DMS53 treated with DMSO at 0.1 percent for 48 hours (cell line): ENCODE results near the gene PLXNA4.
A peak's percentile ranks its signal among the peaks of the same experiment; 100 is the strongest.

Source experiments
- DNase-seq: peaks from one replicate; lab custom pipeline; 2025; ENCODE audit not compliant: unreplicated experiment; lab: John Stamatoyannopoulos, UW

PLXNA4 gene

GRCh38 chr7:132154695-132155471, 421.4 kb downstream of the PLXNA4 start:
- DNase-seq, result no peak

- no peak for DNase-seq
Measured at GRCh38 chr7:132154248-132154647, 422.0 kb downstream of the PLXNA4 start.

- no peak for DNase-seq
Measured at GRCh38 chr7:132152131-132152889, 424.0 kb downstream of the PLXNA4 start.

- no peak for DNase-seq
Measured at GRCh38 chr7:132150711-132151110, 425.6 kb downstream of the PLXNA4 start.

GRCh38 chr7:132149436-132150304, 426.6 kb downstream of the PLXNA4 start:
- DNase-seq, result no peak

GRCh38 chr7:132148876-132149275, 427.4 kb downstream of the PLXNA4 start:
- no peak for DNase-seq

- no peak for DNase-seq
Measured at GRCh38 chr7:132145466-132145865, 430.8 kb downstream of the PLXNA4 start.

- no peak for DNase-seq
Measured at GRCh38 chr7:132145063-132145462, 431.2 kb downstream of the PLXNA4 start.

- DNase-seq, result no peak
Measured at GRCh38 chr7:132142006-132142405, 434.3 kb downstream of the PLXNA4 start.

- DNase-seq, result no peak
Measured at GRCh38 chr7:132141109-132141508, 435.2 kb downstream of the PLXNA4 start.

- no peak for DNase-seq
Measured at GRCh38 chr7:132140341-132140740, 435.9 kb downstream of the PLXNA4 start.

GRCh38 chr7:132138817-132139216, 437.5 kb downstream of the PLXNA4 start:
- DNase-seq, result peak; percentile 68

GRCh38 chr7:132137681-132138080, 438.6 kb downstream of the PLXNA4 start:
- DNase-seq, result no peak

- no peak for DNase-seq
Measured at GRCh38 chr7:132135746-132136385, 440.4 kb downstream of the PLXNA4 start.

- no peak for DNase-seq
Measured at GRCh38 chr7:132134814-132135445, 441.3 kb downstream of the PLXNA4 start.

GRCh38 chr7:132133501-132133900, 442.8 kb downstream of the PLXNA4 start:
- DNase-seq, result no peak

- no peak for DNase-seq
Measured at GRCh38 chr7:132131196-132131595, 445.1 kb downstream of the PLXNA4 start.

GRCh38 chr7:132130497-132130896, 445.8 kb downstream of the PLXNA4 start:
- no peak for DNase-seq

- DNase-seq, result no peak
Measured at GRCh38 chr7:132125872-132126595, 450.2 kb downstream of the PLXNA4 start.

- DNase-seq, result no peak
Measured at GRCh38 chr7:132125096-132125495, 451.2 kb downstream of the PLXNA4 start.
